Esophagus squamous epithelium (tissue), 4 donors: ENCODE measurements around the gene TBXA2R.

Source experiments
- POLR2A ChIP-seq, 4 donors: fragments of 450-650 bp; IDR thresholded peaks; one replicate each; pipeline ENCODE4 v1.6.1; 2017; ENCODE audit warnings: antibody characterized with exemption in 4 of 4, mild to moderate bottlenecking in 4 of 4, moderate library complexity in 3 of 4
- TF ChIP-seq, protein P1 (sequence below), 6 experiments: fragments of 450-650 bp in 4 of 6; fragments of 200-600 bp in 2 of 6; sonication (generic) in 2 of 6; IDR thresholded peaks; one replicate each; pipeline ENCODE4 v1.5.1; 2016 to 2019; ENCODE audit warnings: antibody characterized with exemption in 6 of 6, mild to moderate bottlenecking in 4 of 6, moderate library complexity in 4 of 6

DNA sequence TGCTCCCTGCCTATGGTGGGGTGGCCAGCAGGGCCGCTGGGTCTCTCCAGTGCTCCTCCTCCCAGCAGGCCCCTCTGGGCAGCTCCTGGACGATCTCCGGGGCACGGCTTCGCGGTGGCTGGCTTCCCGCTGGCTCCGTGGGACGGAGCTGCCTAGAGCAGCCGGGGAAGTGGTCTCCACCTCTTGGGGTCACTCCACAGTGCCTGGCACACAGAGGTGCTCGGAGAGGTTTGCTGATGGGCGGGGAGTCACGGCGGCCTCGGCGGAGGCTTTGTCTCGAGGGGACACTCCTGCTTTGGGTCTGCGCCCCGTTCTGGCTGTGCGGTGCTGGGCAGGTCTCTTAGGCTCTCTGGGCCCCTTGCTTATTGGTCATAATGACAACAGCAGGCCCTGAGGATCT, 29.8 kb upstream of the TBXA2R start:
- no peak for TF ChIP-seq POLR2A (IDR thresholded peaks at IDR 0.05)
- TF ChIP-seq, protein P1, sequence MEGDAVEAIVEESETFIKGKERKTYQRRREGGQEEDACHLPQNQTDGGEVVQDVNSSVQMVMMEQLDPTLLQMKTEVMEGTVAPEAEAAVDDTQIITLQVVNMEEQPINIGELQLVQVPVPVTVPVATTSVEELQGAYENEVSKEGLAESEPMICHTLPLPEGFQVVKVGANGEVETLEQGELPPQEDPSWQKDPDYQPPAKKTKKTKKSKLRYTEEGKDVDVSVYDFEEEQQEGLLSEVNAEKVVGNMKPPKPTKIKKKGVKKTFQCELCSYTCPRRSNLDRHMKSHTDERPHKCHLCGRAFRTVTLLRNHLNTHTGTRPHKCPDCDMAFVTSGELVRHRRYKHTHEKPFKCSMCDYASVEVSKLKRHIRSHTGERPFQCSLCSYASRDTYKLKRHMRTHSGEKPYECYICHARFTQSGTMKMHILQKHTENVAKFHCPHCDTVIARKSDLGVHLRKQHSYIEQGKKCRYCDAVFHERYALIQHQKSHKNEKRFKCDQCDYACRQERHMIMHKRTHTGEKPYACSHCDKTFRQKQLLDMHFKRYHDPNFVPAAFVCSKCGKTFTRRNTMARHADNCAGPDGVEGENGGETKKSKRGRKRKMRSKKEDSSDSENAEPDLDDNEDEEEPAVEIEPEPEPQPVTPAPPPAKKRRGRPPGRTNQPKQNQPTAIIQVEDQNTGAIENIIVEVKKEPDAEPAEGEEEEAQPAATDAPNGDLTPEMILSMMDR (IDR thresholded peaks at IDR 0.05): no peak
